MCF 10A (cell line): ENCODE results near the gene FEZ2. TPM values are rescaled to one million over a fixed set of nuclear protein-coding genes. Genes with fewer than 3 reads are reported as not detected.

ENCODE experiments used
- BruUV-seq: library from RNA; stranded (reverse); fragments of 400-500 nt; replicated peaks from 2 replicates; lab custom pipeline; 2021; lab: Mats Ljungman, UMichigan
- CTCF ChIA-PET: fragments of 300-600 bp; sonication (Branson Sonifier 250); formaldehyde crosslinking; extraction: SDS; loops from one replicate; lab custom pipeline; 2021; ENCODE audit warnings: antibody characterized with exemption, inconsistent platforms; lab: Yijun Ruan, JAX
- POLR2A ChIA-PET: fragments of 300-600, 350-650 bp; sonication (Branson Sonifier 250); formaldehyde crosslinking; extraction: SDS; loops from one replicate; lab custom pipeline; 2020; ENCODE audit warnings: antibody characterized with exemption, inconsistent platforms; lab: Yijun Ruan, JAX
- DNase-seq: peaks from one replicate; pipeline ENCODE4 v3.0.0-alpha.2; 2018; ENCODE audit not compliant: unreplicated experiment
- H3K27ac Mint-ChIP-seq: one replicate; pipeline ENCODE4 v1.8.0; 2022; ENCODE audit warnings: mild to moderate bottlenecking, low read depth, mixed read lengths; ENCODE audit not compliant: unreplicated experiment
- H3K27me3 Mint-ChIP-seq: one replicate; pipeline ENCODE4 v1.8.0; 2022; ENCODE audit warnings: mixed read lengths; ENCODE audit not compliant: insufficient read depth, unreplicated experiment
- H3K36me3 Mint-ChIP-seq: one replicate; pipeline ENCODE4 v1.8.0; 2022; ENCODE audit warnings: mild to moderate bottlenecking, moderate library complexity, mixed read lengths; ENCODE audit not compliant: insufficient read depth, unreplicated experiment
- H3K4me1 Mint-ChIP-seq: one replicate; pipeline ENCODE4 v1.8.0; 2022; ENCODE audit warnings: mixed read lengths; ENCODE audit not compliant: insufficient read depth, unreplicated experiment
- H3K4me3 Mint-ChIP-seq: one replicate; pipeline ENCODE4 v1.8.0; 2022; ENCODE audit warnings: mild to moderate bottlenecking, moderate library complexity, mixed read lengths; ENCODE audit not compliant: unreplicated experiment
- H3K9me3 Mint-ChIP-seq: one replicate; pipeline ENCODE4 v1.8.0; 2022; ENCODE audit warnings: mixed read lengths; ENCODE audit not compliant: unreplicated experiment
- intact Hi-C: fragments of 100-400 bp; cut with micrococcal nuclease; formaldehyde crosslinking; loops from 2 replicates; pipeline ENCODE4 v1.14.1; 2022
- total RNA-seq: library from RNA; stranded (reverse); gene quantifications from 2 replicates; pipeline ENCODE4 v1.2.3, GENCODE V29; 2022
- TF ChIP-seq, protein P1 (sequence below): fragments of 200-600 bp; IDR thresholded peaks from one replicate; pipeline ENCODE4 v1.8.0; 2022; ENCODE audit warnings: antibody characterized with exemption, mild to moderate bottlenecking; ENCODE audit not compliant: unreplicated experiment

Gene FEZ2
- total RNA-seq, 1 experiment from 2014 or later = 31.9 TPM

DNA sequence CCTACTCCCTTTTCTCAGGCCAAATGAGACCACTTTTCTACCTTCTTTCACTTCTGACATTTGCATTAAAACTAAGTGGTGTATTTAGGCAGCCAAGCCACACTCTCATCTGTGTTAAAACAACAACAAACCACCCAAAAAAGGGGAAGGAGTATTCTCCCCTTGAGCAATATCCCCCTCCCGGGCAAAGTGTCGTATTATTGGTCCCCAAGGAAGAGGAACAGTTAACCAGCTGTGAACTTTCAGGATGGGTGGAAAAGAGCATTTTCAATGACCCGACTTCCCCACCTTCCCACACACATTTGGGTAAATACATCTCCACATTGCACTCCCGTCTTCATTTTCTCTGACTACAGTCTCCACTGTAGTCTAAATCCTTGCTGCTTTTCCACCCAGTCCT lies 44.3 kb downstream of the FEZ2 start:
- Mint-ChIP-seq H3K36me3 (peaks cover 90% of the 10 kb centered on the region), H3K27ac (no peak overlapping the region), H3K4me3 (no peak overlapping the region), H3K27me3 (no peaks in the 10 kb centered on the region), H3K4me1 (no peaks in the 10 kb centered on the region), H3K9me3 (no peaks in the 10 kb centered on the region)
- ChIA-PET POLR2A (interaction anchor here (1.1 to 2.9 kb wide), 2 partner anchors 16 to 65 kb away, joined by 3 to 11 read pairs; no protein-coding TSS in a partner anchor), CTCF (interaction anchor here (1.0 to 2.5 kb wide), 3 partner anchors 9 to 111 kb away, joined by 3 to 15 read pairs (median 5); no protein-coding TSS in a partner anchor)
- no TSS peak for BruUV-seq
- TF ChIP-seq, protein P1, sequence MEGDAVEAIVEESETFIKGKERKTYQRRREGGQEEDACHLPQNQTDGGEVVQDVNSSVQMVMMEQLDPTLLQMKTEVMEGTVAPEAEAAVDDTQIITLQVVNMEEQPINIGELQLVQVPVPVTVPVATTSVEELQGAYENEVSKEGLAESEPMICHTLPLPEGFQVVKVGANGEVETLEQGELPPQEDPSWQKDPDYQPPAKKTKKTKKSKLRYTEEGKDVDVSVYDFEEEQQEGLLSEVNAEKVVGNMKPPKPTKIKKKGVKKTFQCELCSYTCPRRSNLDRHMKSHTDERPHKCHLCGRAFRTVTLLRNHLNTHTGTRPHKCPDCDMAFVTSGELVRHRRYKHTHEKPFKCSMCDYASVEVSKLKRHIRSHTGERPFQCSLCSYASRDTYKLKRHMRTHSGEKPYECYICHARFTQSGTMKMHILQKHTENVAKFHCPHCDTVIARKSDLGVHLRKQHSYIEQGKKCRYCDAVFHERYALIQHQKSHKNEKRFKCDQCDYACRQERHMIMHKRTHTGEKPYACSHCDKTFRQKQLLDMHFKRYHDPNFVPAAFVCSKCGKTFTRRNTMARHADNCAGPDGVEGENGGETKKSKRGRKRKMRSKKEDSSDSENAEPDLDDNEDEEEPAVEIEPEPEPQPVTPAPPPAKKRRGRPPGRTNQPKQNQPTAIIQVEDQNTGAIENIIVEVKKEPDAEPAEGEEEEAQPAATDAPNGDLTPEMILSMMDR = no peak
- DNase-seq = no peak
- intact Hi-C loops = no loop called here

DNA sequence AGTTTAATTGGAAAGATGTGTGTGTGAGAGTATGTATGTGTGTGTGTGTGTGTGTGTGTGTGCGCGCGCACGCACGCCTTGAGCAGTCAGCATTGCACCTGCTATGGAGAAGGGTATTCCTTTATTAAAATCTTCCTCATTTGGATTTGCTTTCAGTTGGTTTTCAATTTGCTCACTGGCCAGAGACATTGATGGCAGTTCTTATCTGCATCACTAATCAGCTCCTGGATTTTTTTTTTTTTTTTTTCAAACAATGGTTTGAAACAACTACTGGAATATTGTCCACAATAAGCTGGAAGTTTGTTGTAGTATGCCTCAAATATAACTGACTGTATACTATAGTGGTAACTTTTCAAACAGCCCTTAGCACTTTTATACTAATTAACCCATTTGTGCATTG lies 48.0 kb downstream of the FEZ2 start:
- H3K4me1 Mint-ChIP-seq = no peaks in the 10 kb centered on the region
- H3K4me3 Mint-ChIP-seq = no peak overlapping the region
- TF ChIP-seq, protein P1 = no peak
- CTCF ChIA-PET = interaction anchor here (0.5 to 1.2 kb wide), 6 partner anchors 10 to 1961 kb away, joined by 3 to 5 read pairs (median 4); no protein-coding TSS in a partner anchor
- peaks cover 96% of the 10 kb centered on the region for H3K36me3 Mint-ChIP-seq
- no peaks in the 10 kb centered on the region for H3K27me3 Mint-ChIP-seq
- POLR2A ChIA-PET = interaction anchor here (0.6 to 0.9 kb wide), 2 partner anchors 36 to 920 kb away, joined by 3 to 4 read pairs; no protein-coding TSS in a partner anchor
- intact Hi-C loops = no loop called here
- BruUV-seq = no TSS peak
- H3K27ac Mint-ChIP-seq = no peak overlapping the region
- no peak for DNase-seq
- no peaks in the 10 kb centered on the region for H3K9me3 Mint-ChIP-seq

- intact Hi-C loops = loop anchor here (5.0 kb wide), 1 partner anchor 113 kb away; no protein-coding TSS in a partner anchor
- no peak overlapping the region for H3K27ac Mint-ChIP-seq
- no peak overlapping the region for H3K4me3 Mint-ChIP-seq
- BruUV-seq = TSS peak; percentile 45
- no peaks in the 10 kb centered on the region for H3K27me3 Mint-ChIP-seq
- no peak for DNase-seq
- H3K4me1 Mint-ChIP-seq = no peaks in the 10 kb centered on the region
- TF ChIP-seq, protein P1 = no peak
- ChIA-PET POLR2A (interaction anchor here (0.6 to 1.2 kb wide), 3 partner anchors 9 to 33 kb away, joined by 3 to 4 read pairs (median 3); no protein-coding TSS in a partner anchor), CTCF (interaction anchor here (0.5 to 1.5 kb wide), 8 partner anchors 9 to 224 kb away, joined by 3 to 5 read pairs (median 4); no protein-coding TSS in a partner anchor)
- H3K36me3 Mint-ChIP-seq = peaks cover 96% of the 10 kb centered on the region
- H3K9me3 Mint-ChIP-seq = no peaks in the 10 kb centered on the region
These were observed 48.8 kb downstream of the FEZ2 start for GRCh38 chr2:36549165-36549574.

DNA sequence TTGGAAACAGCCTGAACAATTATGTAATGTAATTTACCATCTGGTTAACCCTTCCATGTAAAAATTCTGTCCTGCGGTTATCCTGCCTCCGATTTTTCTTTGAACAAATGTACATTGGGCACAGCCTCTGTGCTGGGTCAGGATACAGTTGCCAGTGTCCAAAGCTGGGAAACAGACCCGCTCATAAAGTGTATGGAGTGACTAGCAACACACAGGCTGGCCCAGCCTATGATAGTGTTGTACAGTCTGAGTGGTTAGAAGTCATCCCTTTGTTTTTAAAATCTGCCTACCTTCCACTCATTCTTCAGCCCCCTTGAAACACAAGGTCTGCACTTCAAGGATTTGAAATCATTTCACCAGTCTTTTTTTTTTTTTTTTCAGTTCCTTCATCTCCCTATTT lies 50.1 kb downstream of the FEZ2 start:
- DNase-seq = no peak
- H3K27me3 Mint-ChIP-seq = no peaks in the 10 kb centered on the region
- no TSS peak for BruUV-seq
- H3K4me1 Mint-ChIP-seq = no peaks in the 10 kb centered on the region
- H3K27ac Mint-ChIP-seq = no peak overlapping the region
- intact Hi-C loops = loop anchor here (5.0 kb wide), 1 partner anchor 114 kb away; no protein-coding TSS in a partner anchor
- ChIA-PET POLR2A (interaction anchor here (1.2 kb wide), 1 partner anchor 32 kb away, joined by 4 read pairs; no protein-coding TSS in a partner anchor), CTCF (interaction anchor here (0.6 to 1.5 kb wide), 2 partner anchors 17 to 102 kb away, joined by 3 to 6 read pairs; no protein-coding TSS in a partner anchor)
- peaks cover 86% of the 10 kb centered on the region for H3K36me3 Mint-ChIP-seq
- TF ChIP-seq, protein P1 = no peak
- H3K4me3 Mint-ChIP-seq = no peak overlapping the region
- H3K9me3 Mint-ChIP-seq = no peaks in the 10 kb centered on the region
